A549 (cell line): ENCODE results near the gene CHCHD5. TPM values are rescaled to one million over a fixed set of nuclear protein-coding genes. Genes with fewer than 3 reads are reported as not detected.
A peak's percentile ranks its signal among the peaks of the same experiment; 100 is the strongest.

Experiments
- ATAC-seq, 2 experiments: fragments of 200-7000 bp in 1 of 2; fragments of >200 bp in 1 of 2; cut with Nextera tagmentation in 1 of 2; cut with Tn5 transposase in 1 of 2; 3 replicates each; pipeline versions ENCODE4 v1.8.0 to v1.9.1; 2018 to 2020; ENCODE audit warnings: mild to moderate bottlenecking in 1 of 2, moderate library complexity in 1 of 2
- CTCF ChIA-PET: fragments of 300-600 bp; sonication (Branson Sonifier 250); formaldehyde crosslinking; extraction: SDS; loops from one replicate; lab custom pipeline; 2021; ENCODE audit warnings: antibody characterized with exemption, inconsistent platforms; lab: Yijun Ruan, JAX
- POLR2A ChIA-PET: fragments of 350-600 bp; formaldehyde crosslinking; extraction: SDS; loops from one replicate; lab custom pipeline; 2021; ENCODE audit warnings: antibody characterized with exemption, inconsistent platforms; lab: Yijun Ruan, JAX
- DNase-seq, 2 experiments: peaks; one replicate each; pipeline versions ENCODE4 v3.0.0 to v3.0.0-alpha.2; 2011 to 2016; ENCODE audit warnings: low read depth in 1 of 2, low spot score in 1 of 2
- FAIRE-seq: peaks from 2 replicates; lab custom pipeline; 2011; peaks lifted over from hg19 to GRCh38; lab: Jason Lieb, UNC
- H3K27ac ChIP-seq, 2 experiments: fragments of >200 bp; sonication (Bioruptor Twin); formaldehyde crosslinking; 3 replicates each; pipeline ENCODE4 v1.5.1; 2016 to 2017
- H3K4me1 ChIP-seq: fragments of >200 bp; sonication (Bioruptor Twin); formaldehyde crosslinking; 3 replicates; pipeline ENCODE4 v1.6.1; 2016
- H3K4me2 ChIP-seq: fragments of >200 bp; sonication (Bioruptor Twin); formaldehyde crosslinking; 3 replicates; pipeline ENCODE4 v1.6.1; 2016
- H3K4me3 ChIP-seq: fragments of >200 bp; sonication (Bioruptor Twin); formaldehyde crosslinking; 3 replicates; pipeline ENCODE4 v1.5.1; 2016
- H3K9me3 ChIP-seq: fragments of >200 bp; sonication (Bioruptor Twin); formaldehyde crosslinking; 3 replicates; pipeline ENCODE4 v1.6.1; 2016
- EHMT2 ChIP-seq: fragments of 200-600 bp; sonication (generic); IDR thresholded peaks from 2 replicates; pipeline ENCODE4 v1.6.1; 2016; ENCODE audit warnings: antibody characterized with exemption, low read depth, mild to moderate bottlenecking, moderate library complexity
- EP300 ChIP-seq, 2 experiments: fragments of >200 bp; sonication (Bioruptor Twin); formaldehyde crosslinking; IDR thresholded peaks; 2 replicates in 1 of 2; 3 replicates in 1 of 2; pipeline ENCODE4 v1.6.1; 2016 to 2017
- FOSL2 ChIP-seq, 2 experiments: fragments of 450-650 bp in 1 of 2; fragments of >200 bp in 1 of 2; sonication (Bioruptor Twin) in 1 of 2; formaldehyde crosslinking; IDR thresholded peaks; 2 replicates each; pipeline versions ENCODE4 v1.5.0 to v1.6.1; 2016 to 2020; ENCODE audit warnings: mild to moderate bottlenecking in 1 of 2, moderate library complexity in 1 of 2
- HEYL ChIP-seq: fragments of 250-450 bp; sonication (Bioruptor Pico); IDR thresholded peaks from 2 replicates; pipeline ENCODE4 v1.8.0; 2021; ENCODE audit warnings: mild to moderate bottlenecking, moderate library complexity
- HOXB13 ChIP-seq: fragments of 250-450 bp; sonication (Bioruptor Pico); IDR thresholded peaks from 2 replicates; pipeline ENCODE4 v1.5.0; 2020; ENCODE audit warnings: low read depth, mild to moderate bottlenecking, moderate library complexity
- HOXB5 ChIP-seq: fragments of 250-450 bp; sonication (Bioruptor Pico); IDR thresholded peaks from 2 replicates; pipeline ENCODE4 v1.5.0; 2020; ENCODE audit warnings: mild to moderate bottlenecking, moderate library complexity
- KDM5A ChIP-seq: fragments of 200-600 bp; sonication (generic); IDR thresholded peaks from 2 replicates; pipeline ENCODE4 v1.6.1; 2016; ENCODE audit warnings: antibody characterized with exemption, mild to moderate bottlenecking
- MAZ ChIP-seq: fragments of 150-350 bp; IDR thresholded peaks from 2 replicates; pipeline ENCODE4 v1.6.1; 2014; ENCODE audit warnings: antibody characterized with exemption, low read depth, low read length, borderline replicate concordance
- PBX3 ChIP-seq: IDR thresholded peaks from 2 replicates; pipeline ENCODE4 v1.6.1; 2012
- PHF8 ChIP-seq: fragments of 200-600 bp; sonication (generic); IDR thresholded peaks from 2 replicates; pipeline ENCODE4 v1.6.1; 2016; ENCODE audit warnings: low read depth, mild to moderate bottlenecking, antibody characterized with exemption, moderate library complexity, borderline replicate concordance
- RCOR1 ChIP-seq: fragments of 150-350 bp; IDR thresholded peaks from 2 replicates; pipeline ENCODE4 v1.6.1; 2014; ENCODE audit warnings: antibody characterized with exemption, low read length, low read depth
- TP53 ChIP-seq: fragments of 250-450 bp; sonication (Bioruptor Pico); IDR thresholded peaks from 2 replicates; pipeline ENCODE4 v1.5.0; 2021; ENCODE audit warnings: mild to moderate bottlenecking, moderate library complexity
- WGBS: methylation state at CpG from one replicate; pipeline ENCODE4 v1.1.6; 2017; ENCODE audit errors: missing lambda C conversion rate; 5-methylcytosine and 5-hydroxymethylcytosine counted together
- polyA plus RNA-seq, 4 experiments: library from polyadenylated mRNA; depleted of rRNA in 3 of 4; stranded (reverse); fragments of >200 nt; fragmentation: RNase III in 1 of 4; extraction: RNeasy Plus Mini Kit Qiagen cat#74134 plus additional on column Dnase treatment in 1 of 4; gene quantifications; 2 replicates in 3 of 4; 3 replicates in 1 of 4; pipeline ENCODE4 v1.2.3, GENCODE V29; 2011 to 2017
- TF ChIP-seq, protein P1 (sequence below): fragments of >200 bp; sonication (Bioruptor Twin); formaldehyde crosslinking; IDR thresholded peaks from 3 replicates; pipeline ENCODE4 v1.6.1; 2016

The CHCHD5 gene
- polyA plus RNA-seq, 2 of the 4 experiments (the other 2 are of a cell fraction): 15.0 to 61.4 TPM

DNA sequence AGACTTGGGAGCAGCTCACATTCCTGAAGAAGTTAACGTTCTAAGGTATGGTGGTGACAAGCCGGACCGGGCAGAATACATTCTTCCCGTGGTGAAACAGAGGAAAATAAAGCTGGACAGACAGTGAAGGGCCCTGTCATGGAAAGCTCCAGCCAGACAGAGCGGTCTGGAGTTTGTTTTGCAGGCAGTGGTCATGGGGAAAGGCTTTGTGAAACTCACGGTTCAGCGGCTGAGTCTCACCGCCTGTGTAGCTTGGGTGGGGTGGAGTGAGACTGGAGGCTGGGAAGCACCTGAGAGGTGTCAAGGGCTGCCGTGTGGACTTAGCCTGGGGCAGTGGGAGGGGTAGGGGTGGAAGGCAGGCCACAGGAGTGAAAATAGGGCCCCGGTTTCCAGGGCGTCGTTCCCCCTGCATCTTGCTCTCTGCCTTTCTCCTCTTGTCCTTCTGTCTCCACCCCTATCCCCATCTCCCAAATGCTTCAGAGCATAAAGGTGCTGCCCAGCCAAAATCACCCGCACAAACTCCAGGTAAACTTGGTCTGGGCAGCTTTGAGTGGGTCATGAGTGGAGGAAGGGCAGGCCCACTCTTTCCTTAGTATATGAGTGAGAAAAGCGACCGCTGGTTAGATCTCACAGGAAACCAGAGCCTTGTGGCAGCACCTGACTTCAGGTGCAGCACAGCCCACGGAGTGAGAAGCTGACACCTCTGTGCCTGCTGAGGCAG is 49.9 kb downstream of the CHCHD5 start:
- ChIA-PET POLR2A (interaction anchor here (2.2 kb wide), 1 partner anchor 11 kb away, joined by 7 read pairs; the partner anchor contains the start of gene SLC20A1), CTCF (interaction anchor here (0.6 to 16.6 kb wide), 7 partner anchors 8 to 450 kb away, joined by 5 to 343 read pairs (median 40); partner anchors contain the start of genes NT5DC4 and SLC20A1)
- H3K27ac ChIP-seq: peak overlapping the region in 1 of 2 experiments; percentile 40; a peak in 2 of 6 replicates
- FAIRE-seq (no peak), ATAC-seq (no peak), DNase-seq (no peak)
- no peak overlapping the region for H3K4me2 ChIP-seq
- TF ChIP-seq KDM5A: no peak
- TF ChIP-seq, protein P1, sequence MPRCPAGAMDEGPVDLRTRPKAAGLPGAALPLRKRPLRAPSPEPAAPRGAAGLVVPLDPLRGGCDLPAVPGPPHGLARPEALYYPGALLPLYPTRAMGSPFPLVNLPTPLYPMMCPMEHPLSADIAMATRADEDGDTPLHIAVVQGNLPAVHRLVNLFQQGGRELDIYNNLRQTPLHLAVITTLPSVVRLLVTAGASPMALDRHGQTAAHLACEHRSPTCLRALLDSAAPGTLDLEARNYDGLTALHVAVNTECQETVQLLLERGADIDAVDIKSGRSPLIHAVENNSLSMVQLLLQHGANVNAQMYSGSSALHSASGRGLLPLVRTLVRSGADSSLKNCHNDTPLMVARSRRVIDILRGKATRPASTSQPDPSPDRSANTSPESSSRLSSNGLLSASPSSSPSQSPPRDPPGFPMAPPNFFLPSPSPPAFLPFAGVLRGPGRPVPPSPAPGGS: no peak
- no peak for TF ChIP-seq HOXB5 (CRISPR knock-in tag)
- TF ChIP-seq EP300 (IDR thresholded peaks at IDR 0.05): no peak
- no peak for TF ChIP-seq EHMT2
- TF ChIP-seq FOSL2 (IDR thresholded peaks at IDR 0.05): no peak
- no peak for TF ChIP-seq FOSL2 (CRISPR knock-in tag; IDR thresholded peaks at IDR 0.05)
- no peak for TF ChIP-seq PBX3
- no peak for TF ChIP-seq MAZ
- no peaks in the 10 kb centered on the region for H3K9me3 ChIP-seq
- peaks cover 35% of the 10 kb centered on the region for H3K4me1 ChIP-seq
- WGBS: 86% methylated on average over 16 of the region's 16 CpGs
- H3K4me3 ChIP-seq: no peak overlapping the region

GRCh38 chr2:112634874-112635157 is 50.4 kb downstream of the CHCHD5 start:
- ATAC-seq: no peak

More at GRCh38 chr2:112634874-112635157, 50.4 kb downstream of the CHCHD5 start:
- Histone ChIP-seq H3K27ac (peak overlapping the region in 1 of 2 experiments; percentile 40; a peak in 2 of 6 replicates), H3K4me2 (no peak overlapping the region), H3K9me3 (no peaks in the 10 kb centered on the region), H3K4me1 (peaks cover 30% of the 10 kb centered on the region), H3K4me3 (no peak overlapping the region)
- DNase-seq: no peak
- no peak for TF ChIP-seq RCOR1
- no peak for TF ChIP-seq HOXB13 (CRISPR knock-in tag)
- no peak for TF ChIP-seq HEYL (CRISPR knock-in tag)
- no peak for TF ChIP-seq PBX3
- TF ChIP-seq TP53: no peak
- TF ChIP-seq PHF8: no peak
- TF ChIP-seq MAZ: no peak
- TF ChIP-seq, protein P1: no peak
- ChIA-PET CTCF (interaction anchor here (1.0 to 16.6 kb wide), 4 partner anchors 9 to 93 kb away, joined by 3 to 343 read pairs (median 121); partner anchors contain the start of genes NT5DC4 and SLC20A1), POLR2A (interaction anchor here (0.8 to 2.2 kb wide), 2 partner anchors 10 kb away, joined by 3 to 7 read pairs; partner anchors contain the start of gene SLC20A1)
- FAIRE-seq: no peak
- WGBS: 85% methylated on average over 6 of the region's 6 CpGs
